ENCODE data around the gene KRTAP19-1.

The KRTAP19-1 gene

DNA sequence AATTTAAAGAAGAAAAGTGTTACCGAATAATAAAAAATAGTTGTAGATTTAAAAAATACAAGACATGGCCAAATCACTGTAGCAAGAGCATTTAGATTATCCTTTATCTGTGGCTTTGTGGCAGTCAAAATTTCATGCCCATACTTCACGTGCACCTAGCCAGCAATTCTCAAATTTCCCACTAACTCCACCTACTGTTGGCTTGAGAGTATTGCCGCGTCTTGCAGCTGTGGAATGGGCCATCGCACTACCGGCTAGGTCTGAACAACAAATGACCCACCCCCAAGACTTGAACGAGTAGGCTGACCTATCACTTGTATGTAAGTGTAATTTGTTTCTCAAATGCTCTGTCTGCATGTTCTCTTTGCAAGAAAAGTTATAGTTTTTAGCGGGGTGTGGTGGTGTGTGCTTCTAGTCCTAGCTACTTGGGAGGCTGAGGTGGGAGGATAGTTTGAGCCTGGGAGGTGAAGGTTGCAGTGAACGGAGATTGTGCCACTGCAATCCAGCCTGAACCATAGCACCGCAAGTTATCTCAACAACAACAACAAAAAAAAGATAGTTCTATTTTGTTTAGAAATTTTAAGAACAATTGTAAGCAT, 46.0 kb downstream of the KRTAP19-1 start:
- TF ChIP-seq CTCF (IDR thresholded peaks at IDR 0.05; ENCODE audit: low read depth, low read length) = peak; percentile 52
- no peak overlapping the region for H3K4me3 ChIP-seq (replicated peaks in 1 of 2; ENCODE audit: low read depth in 2 of 2, low read length in 2 of 2)
- DNase-seq (ENCODE audit: low read depth in 2 of 2) = peak; percentile 41 to 47

- H3K4me3 ChIP-seq (replicated peaks in 1 of 2; ENCODE audit: low read depth in 2 of 2, low read length in 2 of 2) = no peak within 1 kb of the TSS
- no peak for TF ChIP-seq CTCF (IDR thresholded peaks at IDR 0.05; ENCODE audit: low read depth, low read length)
- no peak for DNase-seq (ENCODE audit: low read depth in 2 of 2)
Observed at GRCh38 chr21:30430170-30430655, 50.0 kb downstream of the KRTAP19-1 start, which contains the start of gene KRTAP13-4. Gene KRTAP13-4, plus strand, starts transcription at chr21:30430220. Its CDS starts 56 bp downstream, at chr21:30430276.
